Dermis blood vessel endothelial cell (primary cell): Measurements from ENCODE around the gene EFHD2. TPM values are rescaled to one million over a fixed set of nuclear protein-coding genes. Genes with fewer than 3 reads are reported as not detected.
"Not testable (repeated sequence)": the region's sequence is repeated elsewhere in the genome, so short reads cannot be mapped to it uniquely, and the experiment has no call there.

Source experiments
- DNase-seq: peaks from one replicate; pipeline ENCODE4 v3.0.0; 2010
- total RNA-seq: library from RNA; depleted of rRNA; stranded (reverse); fragments of >200 nt; gene quantifications from 2 replicates; pipeline ENCODE4 v1.2.3, GENCODE V29; 2014

EFHD2 gene
- total RNA-seq, 1 donor from 2014 or later = 54.1 TPM

- DNase-seq = no peak
Observed at GRCh38 chr1:15433471-15433870, 23.8 kb downstream of the EFHD2 start.

- DNase-seq = not testable (repeated sequence)
Observed at GRCh38 chr1:15434739-15435138, 25.1 kb downstream of the EFHD2 start.

- no peak for DNase-seq
Observed at GRCh38 chr1:15435239-15436077, 25.8 kb downstream of the EFHD2 start.

- DNase-seq = no peak
Observed at GRCh38 chr1:15436881-15437442, 27.3 kb downstream of the EFHD2 start.

GRCh38 chr1:15439325-15439724 is 29.6 kb downstream of the EFHD2 start:
- no peak for DNase-seq

- no peak for DNase-seq
Observed at GRCh38 chr1:15440357-15440756, 30.7 kb downstream of the EFHD2 start.

- DNase-seq = no peak
Observed at GRCh38 chr1:15441247-15441646, 31.6 kb downstream of the EFHD2 start.

GRCh38 chr1:15442119-15442518 is 32.4 kb downstream of the EFHD2 start:
- DNase-seq = no peak

GRCh38 chr1:15442759-15443158 is 33.1 kb downstream of the EFHD2 start:
- DNase-seq = no peak

- no peak for DNase-seq
Observed at GRCh38 chr1:15443281-15443680, 33.6 kb downstream of the EFHD2 start.

GRCh38 chr1:15444468-15445389 is 35.0 kb downstream of the EFHD2 start:
- no peak for DNase-seq

GRCh38 chr1:15445390-15446122 is 35.9 kb downstream of the EFHD2 start:
- no peak for DNase-seq

- no peak for DNase-seq
Observed at GRCh38 chr1:15446212-15446611, 36.5 kb downstream of the EFHD2 start.

- DNase-seq = no peak
Observed at GRCh38 chr1:15448877-15449462, 39.3 kb downstream of the EFHD2 start.

- no peak for DNase-seq
Observed at GRCh38 chr1:15449567-15449966, 39.9 kb downstream of the EFHD2 start.

- no peak for DNase-seq
Observed at GRCh38 chr1:15451014-15451722, 41.5 kb downstream of the EFHD2 start.

GRCh38 chr1:15452216-15452615 is 42.5 kb downstream of the EFHD2 start:
- no peak for DNase-seq

GRCh38 chr1:15452866-15453571 is 43.3 kb downstream of the EFHD2 start:
- DNase-seq = no peak

- no peak for DNase-seq
Observed at GRCh38 chr1:15453734-15454133, 44.0 kb downstream of the EFHD2 start.

GRCh38 chr1:15454256-15454655 is 44.6 kb downstream of the EFHD2 start:
- DNase-seq = no peak

GRCh38 chr1:15455522-15455921 is 45.8 kb downstream of the EFHD2 start:
- no peak for DNase-seq
